Activated naive CD4-positive, alpha-beta T cell treated with anti-CD3 and anti-CD28 coated beads for 36 hours (primary cell): ENCODE results near the gene RRAD. TPM values are rescaled to one million over a fixed set of nuclear protein-coding genes. Genes with fewer than 3 reads are reported as not detected.

Experiments used
- CTCF ChIA-PET: fragments of 350-600 bp; sonication (Branson Sonifier 250); formaldehyde crosslinking; loops from one replicate; lab custom pipeline; 2021; ENCODE audit warnings: antibody characterized with exemption; lab: Charles Lee
- DNase-seq: peaks from one replicate; pipeline ENCODE4 v3.0.0-alpha.2; 2020
- H3K27ac Mint-ChIP-seq: one replicate; pipeline ENCODE4 v1.8.0; 2021; ENCODE audit warnings: mild to moderate bottlenecking, mixed read lengths
- H3K27me3 Mint-ChIP-seq: one replicate; pipeline ENCODE4 v1.8.0; 2021; ENCODE audit warnings: low read depth, mixed read lengths
- H3K36me3 Mint-ChIP-seq: one replicate; pipeline ENCODE4 v1.8.0; 2021; ENCODE audit warnings: low read depth, mixed read lengths
- H3K4me1 Mint-ChIP-seq: one replicate; pipeline ENCODE4 v1.8.0; 2021; ENCODE audit warnings: low read depth, mixed read lengths
- H3K4me3 Mint-ChIP-seq: one replicate; pipeline ENCODE4 v1.8.0; 2021; ENCODE audit warnings: mild to moderate bottlenecking, moderate library complexity, mixed read lengths
- H3K9me3 Mint-ChIP-seq: one replicate; pipeline ENCODE4 v1.8.0; 2021; ENCODE audit warnings: mixed read lengths
- intact Hi-C: fragments of 100-400 bp; cut with micrococcal nuclease; formaldehyde crosslinking; loops from one replicate; pipeline ENCODE4 v1.15.1; 2023
- total RNA-seq, 2 experiments: library from RNA; stranded (reverse); gene quantifications; one replicate each; pipeline ENCODE4 v1.2.3, GENCODE V29; 2021

RRAD gene
- total RNA-seq, 2 experiments from 2014 or later: 0.25 TPM; not detected in 1

DNA sequence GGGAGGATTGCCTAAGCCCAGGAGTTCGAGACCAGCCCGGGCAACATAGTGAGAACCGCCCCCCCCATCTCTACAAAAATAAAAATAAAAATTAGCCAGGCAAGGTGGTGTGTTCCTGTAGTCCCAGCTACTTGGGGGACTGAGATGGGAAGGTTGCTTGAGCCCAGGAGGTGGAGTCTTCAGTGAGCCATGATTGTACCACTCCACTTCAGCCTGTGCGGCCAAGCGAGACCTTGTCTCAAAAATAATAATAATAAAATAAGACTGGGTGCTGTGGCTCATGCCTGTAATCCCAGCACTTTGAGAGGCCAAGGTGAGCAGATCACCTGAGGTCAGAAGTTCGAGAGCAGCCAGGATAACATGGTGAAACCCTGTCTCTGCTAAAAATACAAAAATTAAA lies 33.5 kb downstream of the RRAD start:
- CTCF ChIA-PET: interaction anchor here (0.9 to 6.9 kb wide), 9 partner anchors 10 to 61 kb away, joined by 3 to 44 read pairs (median 6); partner anchors contain the start of genes NAE1 and PDP2
- no peak for DNase-seq
- H3K27me3 Mint-ChIP-seq: no peaks in the 10 kb centered on the region
- H3K9me3 Mint-ChIP-seq: no peaks in the 10 kb centered on the region
- intact Hi-C loops: no loop called here
- no peak overlapping the region for H3K4me3 Mint-ChIP-seq
- peaks cover 12% of the 10 kb centered on the region for H3K36me3 Mint-ChIP-seq
- H3K4me1 Mint-ChIP-seq: peaks cover 23% of the 10 kb centered on the region
- no peak overlapping the region for H3K27ac Mint-ChIP-seq

- Mint-ChIP-seq H3K4me3 (no peak overlapping the region), H3K9me3 (no peaks in the 10 kb centered on the region), H3K36me3 (peaks cover 16% of the 10 kb centered on the region), H3K27me3 (no peaks in the 10 kb centered on the region), H3K4me1 (peaks cover 25% of the 10 kb centered on the region), H3K27ac (no peak overlapping the region)
- DNase-seq: no peak
- CTCF ChIA-PET: interaction anchor here (1.6 to 6.9 kb wide), 4 partner anchors 19 to 61 kb away, joined by 4 to 44 read pairs (median 6); partner anchors contain the start of gene NAE1
- intact Hi-C loops: no loop called here
Measured at GRCh38 chr16:66891360-66891759, 34.0 kb downstream of the RRAD start.

GRCh38 chr16:66890799-66891198 lies 34.5 kb downstream of the RRAD start:
- DNase-seq: no peak
- Mint-ChIP-seq H3K27ac (no peak overlapping the region), H3K27me3 (no peaks in the 10 kb centered on the region), H3K36me3 (peaks cover 20% of the 10 kb centered on the region), H3K4me3 (no peak overlapping the region), H3K9me3 (no peaks in the 10 kb centered on the region), H3K4me1 (peaks cover 27% of the 10 kb centered on the region)
- CTCF ChIA-PET: interaction anchor here (1.4 to 6.9 kb wide), 5 partner anchors 18 to 60 kb away, joined by 3 to 44 read pairs (median 5); partner anchors contain the start of gene NAE1
- intact Hi-C loops: no loop called here

- CTCF ChIA-PET: interaction anchor here (0.7 to 2.2 kb wide), 3 partner anchors 10 to 39 kb away, joined by 3 to 5 read pairs (median 3); partner anchors contain the start of gene PDP2
- Mint-ChIP-seq H3K4me3 (no peak overlapping the region), H3K9me3 (no peaks in the 10 kb centered on the region), H3K27me3 (no peaks in the 10 kb centered on the region), H3K36me3 (peaks cover 26% of the 10 kb centered on the region), H3K4me1 (peaks cover 32% of the 10 kb centered on the region), H3K27ac (no peak overlapping the region)
- intact Hi-C loops: no loop called here
- DNase-seq: no peak
Measured at GRCh38 chr16:66889622-66890021, 35.7 kb downstream of the RRAD start.

GRCh38 chr16:66888647-66889615 lies 36.4 kb downstream of the RRAD start:
- H3K27me3 Mint-ChIP-seq: no peaks in the 10 kb centered on the region

GRCh38 chr16:66886914-66887313 lies 38.4 kb downstream of the RRAD start:
- Mint-ChIP-seq H3K4me1 (peaks cover 33% of the 10 kb centered on the region), H3K27me3 (no peaks in the 10 kb centered on the region), H3K36me3 (peaks cover 30% of the 10 kb centered on the region), H3K4me3 (no peak overlapping the region), H3K27ac (no peak overlapping the region), H3K9me3 (no peaks in the 10 kb centered on the region)
- intact Hi-C loops: no loop called here
- no peak for DNase-seq
- CTCF ChIA-PET: interaction anchor here (0.9 kb wide), 1 partner anchor 30 kb away, joined by 3 read pairs; no protein-coding TSS in a partner anchor

More at GRCh38 chr16:66888647-66889615, 36.4 kb downstream of the RRAD start:
- CTCF ChIA-PET: interaction anchor here (1.1 to 2.2 kb wide), 3 partner anchors 21 to 238 kb away, joined by 3 to 5 read pairs (median 3); no protein-coding TSS in a partner anchor
- H3K27ac Mint-ChIP-seq: peak overlapping the region; percentile 46
- H3K4me3 Mint-ChIP-seq: no peak overlapping the region
- DNase-seq: no peak
- no peaks in the 10 kb centered on the region for H3K9me3 Mint-ChIP-seq
- intact Hi-C loops: no loop called here
- peaks cover 30% of the 10 kb centered on the region for H3K36me3 Mint-ChIP-seq
- peaks cover 34% of the 10 kb centered on the region for H3K4me1 Mint-ChIP-seq

DNA sequence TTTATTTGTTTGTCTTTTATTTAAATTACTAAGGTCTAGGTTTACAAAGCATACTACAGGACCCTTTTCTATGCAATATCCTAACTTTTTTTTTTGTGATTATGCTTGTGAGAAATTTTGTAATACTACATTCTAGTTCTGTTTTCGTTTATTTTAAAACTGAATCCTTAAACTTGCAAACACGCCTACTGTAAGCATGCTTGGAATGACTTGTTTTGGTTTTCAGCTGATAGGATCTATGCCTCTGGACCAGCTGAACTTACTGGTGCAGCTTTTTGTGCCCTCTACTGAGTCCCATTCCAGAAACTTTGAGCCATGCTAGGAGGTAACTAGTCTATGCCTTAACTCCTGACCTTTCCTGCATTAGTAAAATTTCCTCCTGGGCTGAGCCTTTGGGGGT lies 39.0 kb downstream of the RRAD start:
- no peak overlapping the region for H3K27ac Mint-ChIP-seq
- no peaks in the 10 kb centered on the region for H3K27me3 Mint-ChIP-seq
- no peaks in the 10 kb centered on the region for H3K9me3 Mint-ChIP-seq
- H3K4me1 Mint-ChIP-seq: peaks cover 38% of the 10 kb centered on the region
- no peak for DNase-seq
- H3K36me3 Mint-ChIP-seq: peaks cover 30% of the 10 kb centered on the region
- intact Hi-C loops: no loop called here
- no peak overlapping the region for H3K4me3 Mint-ChIP-seq
- CTCF ChIA-PET: interaction anchor here (0.7 to 0.9 kb wide), 3 partner anchors 10 to 238 kb away, joined by 3 to 5 read pairs (median 3); no protein-coding TSS in a partner anchor

GRCh38 chr16:66885491-66885890 lies 39.8 kb downstream of the RRAD start:
- DNase-seq: no peak
- intact Hi-C loops: no loop called here
- H3K36me3 Mint-ChIP-seq: peaks cover 30% of the 10 kb centered on the region
- H3K4me3 Mint-ChIP-seq: no peak overlapping the region
- H3K9me3 Mint-ChIP-seq: no peaks in the 10 kb centered on the region
- peaks cover 38% of the 10 kb centered on the region for H3K4me1 Mint-ChIP-seq
- no peak overlapping the region for H3K27ac Mint-ChIP-seq
- CTCF ChIA-PET: interaction anchor here (0.7 to 1.1 kb wide), 3 partner anchors 11 to 239 kb away, joined by 3 to 5 read pairs (median 3); partner anchors contain the start of gene NAE1
- no peaks in the 10 kb centered on the region for H3K27me3 Mint-ChIP-seq

DNA sequence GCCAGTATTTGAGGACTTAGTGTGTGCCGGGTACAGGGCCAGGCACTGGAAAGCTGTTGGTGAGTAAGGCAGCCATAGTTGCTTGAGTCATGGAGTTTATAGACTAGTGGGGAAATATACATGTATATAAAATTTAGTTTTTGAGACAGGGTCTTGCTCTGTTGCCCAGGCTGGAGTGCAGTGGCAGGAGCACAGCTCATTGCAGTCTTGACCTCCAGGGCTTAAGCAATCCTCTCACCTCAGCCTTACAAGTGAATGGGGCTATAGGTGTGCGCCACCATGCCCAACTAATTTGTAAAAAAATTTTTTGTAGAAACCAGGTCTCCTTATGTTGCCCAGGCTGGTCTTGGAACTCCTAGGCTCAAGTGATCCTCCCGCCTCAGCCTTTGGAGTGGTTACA lies 42.6 kb downstream of the RRAD start:
- no peak overlapping the region for H3K4me3 Mint-ChIP-seq
- H3K9me3 Mint-ChIP-seq: no peaks in the 10 kb centered on the region
- H3K36me3 Mint-ChIP-seq: peaks cover 28% of the 10 kb centered on the region
- H3K27me3 Mint-ChIP-seq: no peaks in the 10 kb centered on the region
- H3K4me1 Mint-ChIP-seq: peaks cover 50% of the 10 kb centered on the region
- no peak overlapping the region for H3K27ac Mint-ChIP-seq
- no peak for DNase-seq
- CTCF ChIA-PET: interaction anchor here (0.5 to 3.8 kb wide), 6 partner anchors 10 to 484 kb away, joined by 3 to 32 read pairs (median 4); partner anchors contain the start of gene NAE1
- intact Hi-C loops: no loop called here

DNA sequence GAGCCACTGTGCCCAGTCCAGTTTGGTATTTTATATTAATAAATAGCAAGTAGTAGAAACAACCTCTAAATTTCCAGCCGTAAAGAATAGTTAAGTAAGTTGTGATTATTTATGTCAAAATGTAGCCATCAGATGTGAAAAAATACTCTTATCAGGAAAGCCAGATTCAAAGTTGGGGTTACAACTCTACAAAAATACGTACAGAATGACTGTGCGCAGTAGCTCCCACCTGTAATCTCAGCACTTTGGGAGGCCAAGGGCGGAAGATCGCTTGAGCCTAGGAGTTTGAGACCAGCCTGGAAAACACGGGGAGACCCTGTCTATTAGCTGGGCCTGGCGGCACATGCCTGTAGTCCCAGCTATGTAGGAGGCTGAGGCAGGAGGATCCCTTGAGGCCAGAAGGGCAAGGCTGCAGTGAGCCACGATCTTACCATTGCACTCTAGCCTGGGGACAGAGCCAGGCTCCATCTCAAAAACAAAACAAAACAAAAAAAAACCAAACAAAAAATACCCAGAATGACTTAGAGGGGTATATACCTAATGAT lies 43.3 kb downstream of the RRAD start:
- Mint-ChIP-seq H3K27me3 (no peaks in the 10 kb centered on the region), H3K4me3 (peak overlapping the region; percentile 59), H3K4me1 (peaks cover 49% of the 10 kb centered on the region), H3K9me3 (no peaks in the 10 kb centered on the region), H3K36me3 (peaks cover 25% of the 10 kb centered on the region), H3K27ac (no peak overlapping the region)
- intact Hi-C loops: no loop called here
- DNase-seq: no peak
- CTCF ChIA-PET: interaction anchor here (0.5 to 3.8 kb wide), 12 partner anchors 11 to 484 kb away, joined by 3 to 32 read pairs (median 4); partner anchors contain the start of genes DYNC1LI2, NAE1 and RRAD

GRCh38 chr16:66881560-66881959 lies 43.8 kb downstream of the RRAD start:
- peak overlapping the region; percentile 97 for H3K4me3 Mint-ChIP-seq
- peaks cover 49% of the 10 kb centered on the region for H3K4me1 Mint-ChIP-seq
- H3K27ac Mint-ChIP-seq: no peak overlapping the region
- CTCF ChIA-PET: interaction anchor here (0.8 to 3.8 kb wide), 10 partner anchors 11 to 155 kb away, joined by 3 to 32 read pairs (median 6); partner anchors contain the start of genes DYNC1LI2, NAE1 and RRAD
- intact Hi-C loops: no loop called here
- peaks cover 1% of the 10 kb centered on the region for H3K9me3 Mint-ChIP-seq
- no peaks in the 10 kb centered on the region for H3K27me3 Mint-ChIP-seq
- DNase-seq: no peak
- H3K36me3 Mint-ChIP-seq: peaks cover 21% of the 10 kb centered on the region

DNA sequence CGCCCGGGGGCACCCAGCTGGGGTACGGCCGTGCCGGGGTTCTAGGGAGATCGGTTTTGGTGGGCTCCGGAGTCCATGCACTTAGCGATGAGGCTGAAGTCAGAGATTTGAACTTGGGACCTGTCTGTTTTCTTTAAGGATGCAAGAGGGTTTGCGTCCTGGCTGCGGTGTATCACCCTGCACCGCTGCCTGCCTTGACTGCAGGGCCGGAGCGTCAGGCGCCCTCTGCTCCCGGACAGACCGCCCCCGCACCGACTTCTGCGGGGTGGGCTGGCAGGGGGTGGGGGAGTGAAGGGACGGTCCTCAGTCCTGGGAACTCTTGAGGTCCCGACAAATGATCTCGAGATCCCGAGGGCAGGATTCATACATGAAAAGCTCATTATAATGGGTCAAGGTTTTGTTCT lies 44.3 kb downstream of the RRAD start:
- Mint-ChIP-seq H3K36me3 (peaks cover 18% of the 10 kb centered on the region), H3K4me3 (peak overlapping the region; percentile 97), H3K27ac (no peak overlapping the region)

More for the DNA sequence above, 44.3 kb downstream of the RRAD start:
- DNase-seq: peak; percentile 29
- Mint-ChIP-seq H3K9me3 (peaks cover 2% of the 10 kb centered on the region), H3K27me3 (no peaks in the 10 kb centered on the region), H3K4me1 (peaks cover 50% of the 10 kb centered on the region)
- CTCF ChIA-PET: interaction anchor here (0.9 to 3.8 kb wide), 13 partner anchors 10 to 155 kb away, joined by 3 to 32 read pairs (median 4); partner anchors contain the start of genes DYNC1LI2, NAE1 and RRAD
- intact Hi-C loops: no loop called here
